NCI-H69 (cell line): Measurements from ENCODE around the gene NR4A3.
A peak's percentile ranks its signal among the peaks of the same experiment; 100 is the strongest.
"Not testable (repeated sequence)": the region's sequence is repeated elsewhere in the genome, so short reads cannot be mapped to it uniquely, and the experiment has no call there.

ENCODE experiments used
- DNase-seq: peaks from one replicate; lab custom pipeline; 2025; lab: John Stamatoyannopoulos, UW

NR4A3 gene

GRCh38 chr9:99834474-99834873 is 12.8 kb downstream of the NR4A3 start:
- DNase-seq, result no peak

- DNase-seq, result no peak
Measured at GRCh38 chr9:99835142-99835541, 13.5 kb downstream of the NR4A3 start.

- peak; percentile 51 for DNase-seq
Measured at GRCh38 chr9:99835581-99835980, 13.9 kb downstream of the NR4A3 start.

GRCh38 chr9:99840072-99840471 is 18.4 kb downstream of the NR4A3 start:
- peak; percentile 72 for DNase-seq

GRCh38 chr9:99845063-99845462 is 23.4 kb downstream of the NR4A3 start:
- no peak for DNase-seq

- DNase-seq, result no peak
Measured at GRCh38 chr9:99848447-99848846, 26.8 kb downstream of the NR4A3 start.

- DNase-seq, result peak; percentile 11
Measured at GRCh38 chr9:99850736-99851499, 29.2 kb downstream of the NR4A3 start.

- no peak for DNase-seq
Measured at GRCh38 chr9:99851500-99851822, 29.8 kb downstream of the NR4A3 start.

GRCh38 chr9:99852617-99853016 is 30.9 kb downstream of the NR4A3 start:
- DNase-seq, result peak; percentile 77

- peak; percentile 18 for DNase-seq
Measured at GRCh38 chr9:99855467-99856176, 33.9 kb downstream of the NR4A3 start.

- DNase-seq, result not testable (repeated sequence)
Measured at GRCh38 chr9:99857576-99857975, 35.9 kb downstream of the NR4A3 start.

- no peak for DNase-seq
Measured at GRCh38 chr9:99858087-99858486, 36.4 kb downstream of the NR4A3 start.

- peak; percentile 33 for DNase-seq
Measured at GRCh38 chr9:99859243-99859980, 37.7 kb downstream of the NR4A3 start.

GRCh38 chr9:99860266-99860665 is 38.6 kb downstream of the NR4A3 start:
- peak; percentile 11 for DNase-seq

- no peak for DNase-seq
Measured at GRCh38 chr9:99863955-99864354, 42.3 kb downstream of the NR4A3 start.

- peak; percentile 30 for DNase-seq
Measured at GRCh38 chr9:99866398-99866797, 44.7 kb downstream of the NR4A3 start.

- DNase-seq, result peak; percentile 33
Measured at GRCh38 chr9:99867536-99867935, 45.9 kb downstream of the NR4A3 start.

- no peak for DNase-seq
Measured at GRCh38 chr9:99867968-99868367, 46.3 kb downstream of the NR4A3 start.

- DNase-seq, result no peak
Measured at GRCh38 chr9:99868845-99869244, 47.2 kb downstream of the NR4A3 start.

GRCh38 chr9:99870126-99870525 is 48.4 kb downstream of the NR4A3 start:
- no peak for DNase-seq

GRCh38 chr9:99873531-99873930 is 51.8 kb downstream of the NR4A3 start:
- DNase-seq, result no peak

GRCh38 chr9:99873943-99874584 is 52.4 kb downstream of the NR4A3 start:
- no peak for DNase-seq
